ENCODE measurements around the gene GPS1. TPM values are rescaled to one million over a fixed set of nuclear protein-coding genes. Genes with fewer than 3 reads are reported as not detected.
A peak's percentile ranks its signal among the peaks of the same experiment; 100 is the strongest.

Gene GPS1
- total RNA-seq, 6 experiments from 2014 or later: 127 to 144 (median 141) TPM

DNA sequence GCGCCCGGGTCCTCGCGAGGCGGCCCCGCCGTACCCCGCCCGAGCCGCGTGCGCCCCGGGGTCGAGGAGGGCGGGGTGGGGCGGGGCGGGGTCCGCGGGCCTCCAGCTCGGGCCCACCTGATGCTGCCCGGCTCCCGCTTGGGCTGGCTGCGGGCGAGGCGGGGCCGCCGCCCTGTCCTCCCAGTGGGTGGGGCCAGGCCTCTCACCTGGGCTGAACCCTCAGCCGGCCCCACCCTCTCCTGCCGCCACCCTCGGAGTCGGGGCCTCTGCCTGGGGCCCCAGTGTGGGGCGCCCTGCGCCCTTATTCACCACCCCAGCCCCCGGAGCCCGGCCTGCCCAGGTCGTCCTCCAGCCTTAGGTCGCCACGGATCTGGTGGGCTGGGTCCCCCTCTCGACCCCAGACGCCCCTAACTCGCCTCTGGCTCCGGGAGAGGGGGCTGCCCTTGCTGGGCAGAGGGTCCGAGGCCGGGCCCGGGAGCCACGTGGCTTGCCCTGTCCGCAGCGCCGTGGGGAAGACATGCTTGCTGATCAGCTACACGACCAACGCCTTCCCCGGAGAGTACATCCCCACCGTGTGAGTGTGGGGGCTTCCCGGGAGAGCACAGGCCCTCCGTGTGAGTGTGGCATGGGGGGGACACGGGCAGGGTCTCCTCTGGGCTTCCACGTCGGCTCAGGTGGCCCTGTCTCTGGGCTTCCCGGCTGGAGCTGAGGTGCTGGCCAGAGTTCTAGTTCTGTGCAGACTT lies 19.6 kb upstream of the GPS1 start:
- DNase-seq: no peak
- Mint-ChIP-seq H3K9me3 (no peaks in the 10 kb centered on the region), H3K4me3 (peak overlapping the region; percentile 39), H3K4me1 (ENCODE audit: low read depth) (no peaks in the 10 kb centered on the region; the same call in 1 of the 2 replicates), H3K36me3 (ENCODE audit: low read depth) (peaks cover 6% of the 10 kb centered on the region; the same call in 1 of the 2 replicates), H3K27ac (no peak overlapping the region), H3K27me3 (ENCODE audit: insufficient read depth) (peaks cover 4% of the 10 kb centered on the region; the same call in 1 of the 2 replicates)
- TF ChIP-seq, protein P1, sequence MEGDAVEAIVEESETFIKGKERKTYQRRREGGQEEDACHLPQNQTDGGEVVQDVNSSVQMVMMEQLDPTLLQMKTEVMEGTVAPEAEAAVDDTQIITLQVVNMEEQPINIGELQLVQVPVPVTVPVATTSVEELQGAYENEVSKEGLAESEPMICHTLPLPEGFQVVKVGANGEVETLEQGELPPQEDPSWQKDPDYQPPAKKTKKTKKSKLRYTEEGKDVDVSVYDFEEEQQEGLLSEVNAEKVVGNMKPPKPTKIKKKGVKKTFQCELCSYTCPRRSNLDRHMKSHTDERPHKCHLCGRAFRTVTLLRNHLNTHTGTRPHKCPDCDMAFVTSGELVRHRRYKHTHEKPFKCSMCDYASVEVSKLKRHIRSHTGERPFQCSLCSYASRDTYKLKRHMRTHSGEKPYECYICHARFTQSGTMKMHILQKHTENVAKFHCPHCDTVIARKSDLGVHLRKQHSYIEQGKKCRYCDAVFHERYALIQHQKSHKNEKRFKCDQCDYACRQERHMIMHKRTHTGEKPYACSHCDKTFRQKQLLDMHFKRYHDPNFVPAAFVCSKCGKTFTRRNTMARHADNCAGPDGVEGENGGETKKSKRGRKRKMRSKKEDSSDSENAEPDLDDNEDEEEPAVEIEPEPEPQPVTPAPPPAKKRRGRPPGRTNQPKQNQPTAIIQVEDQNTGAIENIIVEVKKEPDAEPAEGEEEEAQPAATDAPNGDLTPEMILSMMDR (IDR thresholded peaks at IDR 0.05): no peak

- TF ChIP-seq, protein P1 (IDR thresholded peaks at IDR 0.05): no peak
- no peak for DNase-seq
- peaks cover 7% of the 10 kb centered on the region for H3K4me1 Mint-ChIP-seq (ENCODE audit: low read depth)
- no peak overlapping the region for H3K27ac Mint-ChIP-seq
- H3K4me3 Mint-ChIP-seq: no peak overlapping the region
- H3K9me3 Mint-ChIP-seq: no peaks in the 10 kb centered on the region
- peaks cover 4% of the 10 kb centered on the region; the same call in 1 of the 2 replicates for H3K27me3 Mint-ChIP-seq (ENCODE audit: insufficient read depth)
- peaks cover 6% of the 10 kb centered on the region; the same call in 1 of the 2 replicates for H3K36me3 Mint-ChIP-seq (ENCODE audit: low read depth)
Observed at GRCh38 chr17:82033359-82034085, 18.2 kb upstream of the GPS1 start.

GRCh38 chr17:82034371-82035011 lies 17.2 kb upstream of the GPS1 start:
- no peak for DNase-seq
- peaks cover 7% of the 10 kb centered on the region for H3K4me1 Mint-ChIP-seq (ENCODE audit: low read depth)
- no peak overlapping the region for H3K27ac Mint-ChIP-seq
- H3K4me3 Mint-ChIP-seq: no peak overlapping the region
- H3K9me3 Mint-ChIP-seq: no peaks in the 10 kb centered on the region
- H3K36me3 Mint-ChIP-seq (ENCODE audit: low read depth): peaks cover 6% of the 10 kb centered on the region; the same call in 1 of the 2 replicates
- TF ChIP-seq, protein P1 (IDR thresholded peaks at IDR 0.05): no peak
- H3K27me3 Mint-ChIP-seq (ENCODE audit: insufficient read depth): peaks cover 2% of the 10 kb centered on the region; the same call in 1 of the 2 replicates

DNA sequence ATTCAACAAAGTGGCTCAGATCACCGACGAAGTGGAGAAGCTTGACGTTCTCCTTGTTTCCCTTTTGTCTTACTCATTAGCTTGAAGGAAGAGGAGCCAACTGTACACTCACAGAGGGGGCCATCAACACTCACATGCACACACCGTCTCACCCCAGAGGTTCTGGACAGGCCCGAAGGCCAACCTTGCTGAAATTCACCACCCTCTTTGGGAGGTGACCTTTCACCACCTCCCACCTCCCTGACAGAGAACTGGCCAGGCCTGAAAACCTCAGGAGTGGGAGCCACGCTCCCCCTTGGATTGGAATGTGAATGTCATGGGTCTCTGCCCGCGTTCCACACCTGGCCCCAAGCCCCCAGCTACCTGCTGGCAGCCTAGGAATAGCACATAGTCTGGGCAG lies 16.2 kb upstream of the GPS1 start:
- Mint-ChIP-seq H3K27me3 (ENCODE audit: insufficient read depth) (no peaks in the 10 kb centered on the region), H3K36me3 (ENCODE audit: low read depth) (peaks cover 6% of the 10 kb centered on the region; the same call in 1 of the 2 replicates), H3K4me3 (no peak overlapping the region), H3K27ac (no peak overlapping the region), H3K9me3 (no peaks in the 10 kb centered on the region), H3K4me1 (ENCODE audit: low read depth) (peaks cover 7% of the 10 kb centered on the region)
- TF ChIP-seq, protein P1 (IDR thresholded peaks at IDR 0.05): no peak
- no peak for DNase-seq

DNA sequence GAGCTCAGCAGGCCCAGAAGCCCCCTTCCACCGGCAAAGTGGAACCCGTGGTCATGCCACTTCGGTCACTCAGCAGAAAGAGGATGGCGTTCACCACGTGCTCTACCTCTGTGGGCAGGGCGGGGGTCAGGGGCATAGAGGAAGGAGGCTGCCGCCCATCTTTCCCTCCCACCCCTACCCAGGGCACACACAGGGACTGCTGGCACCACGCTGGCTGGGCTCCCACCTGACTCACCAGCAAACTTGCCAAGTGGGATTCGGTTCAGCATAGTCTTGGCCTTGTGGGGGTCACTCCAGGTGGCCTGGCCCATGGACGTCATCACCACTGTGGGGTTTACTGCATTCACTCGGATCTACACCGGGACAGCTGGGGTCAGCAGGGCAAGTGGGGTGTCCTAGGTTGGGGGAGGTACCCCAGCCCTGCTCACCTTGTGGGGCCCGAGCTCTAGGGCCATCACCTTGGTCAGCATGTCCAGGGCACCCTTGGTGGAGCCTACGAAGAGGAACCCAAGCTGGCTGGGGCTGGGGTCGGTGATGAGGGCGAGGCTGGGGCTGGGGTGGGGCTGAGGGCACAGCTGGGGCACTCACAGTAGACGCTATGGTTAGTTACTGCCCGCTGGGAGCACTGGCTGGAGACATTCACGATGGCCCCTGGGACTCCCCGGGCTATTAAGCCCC lies 15.6 kb upstream of the GPS1 start:
- no peak overlapping the region for H3K27ac Mint-ChIP-seq
- TF ChIP-seq, protein P1 (IDR thresholded peaks at IDR 0.05): no peak
- no peaks in the 10 kb centered on the region for H3K27me3 Mint-ChIP-seq (ENCODE audit: insufficient read depth)
- no peak for DNase-seq
- H3K9me3 Mint-ChIP-seq: no peaks in the 10 kb centered on the region
- peak overlapping the region; percentile 86 for H3K4me3 Mint-ChIP-seq
- peaks cover 10% of the 10 kb centered on the region for H3K4me1 Mint-ChIP-seq (ENCODE audit: low read depth)
- peaks cover 6% of the 10 kb centered on the region; the same call in 1 of the 2 replicates for H3K36me3 Mint-ChIP-seq (ENCODE audit: low read depth)

Data from HFFc6 (cell line).